ENCODE measurements around the gene ELK4.

The ELK4 gene

GRCh38 chr1:205670150-205670446, 38.3 kb upstream of the ELK4 start:
- TF ChIP-seq CTCF (IDR thresholded peaks at IDR 0.05; ENCODE audit: extremely low read depth, insufficient read depth, missing control alignments) = no peak
- no peak for DNase-seq (ENCODE audit: low spot score)
- in situ Hi-C loops (cut with MboI; ENCODE audit: low pct_unique_long_range_greater_than_20kb, low sequenced_read_pairs, unreplicated experiment) = no loop called here

- in situ Hi-C loops (cut with MboI; ENCODE audit: low pct_unique_long_range_greater_than_20kb, low sequenced_read_pairs, unreplicated experiment) = loop anchor here (5.0 to 10.0 kb wide), 2 partner anchors 38 to 145 kb away; no protein-coding TSS in a partner anchor
- peak; percentile 70 for DNase-seq (ENCODE audit: low spot score)
- TF ChIP-seq CTCF (IDR thresholded peaks at IDR 0.05; ENCODE audit: extremely low read depth, insufficient read depth, missing control alignments) = no peak
Measured at GRCh38 chr1:205669341-205670149, 37.7 kb upstream of the ELK4 start.

- peak; percentile 28 for TF ChIP-seq CTCF (IDR thresholded peaks at IDR 0.05; ENCODE audit: extremely low read depth, insufficient read depth, missing control alignments)
- in situ Hi-C loops (cut with MboI; ENCODE audit: low pct_unique_long_range_greater_than_20kb, low sequenced_read_pairs, unreplicated experiment) = loop anchor here (5.0 to 10.0 kb wide), 2 partner anchors 38 to 144 kb away; no protein-coding TSS in a partner anchor
- DNase-seq (ENCODE audit: low spot score) = peak; percentile 79
Measured at GRCh38 chr1:205668951-205669340, 37.1 kb upstream of the ELK4 start.

GRCh38 chr1:205667909-205668643, 36.3 kb upstream of the ELK4 start:
- TF ChIP-seq CTCF (IDR thresholded peaks at IDR 0.05; ENCODE audit: extremely low read depth, insufficient read depth, missing control alignments) = no peak
- peak; percentile 34 for DNase-seq (ENCODE audit: low spot score)
- in situ Hi-C loops (cut with MboI; ENCODE audit: low pct_unique_long_range_greater_than_20kb, low sequenced_read_pairs, unreplicated experiment) = loop anchor here (5.0 to 10.0 kb wide), 2 partner anchors 39 to 143 kb away; no protein-coding TSS in a partner anchor

- no peak for DNase-seq (ENCODE audit: low spot score)
- no peak for TF ChIP-seq CTCF (IDR thresholded peaks at IDR 0.05; ENCODE audit: extremely low read depth, insufficient read depth, missing control alignments)
- in situ Hi-C loops (cut with MboI; ENCODE audit: low pct_unique_long_range_greater_than_20kb, low sequenced_read_pairs, unreplicated experiment) = loop anchor here (5.0 to 10.0 kb wide), 2 partner anchors 41 to 142 kb away; no protein-coding TSS in a partner anchor
Measured at GRCh38 chr1:205666372-205667166, 34.8 kb upstream of the ELK4 start.
